ENCODE measurements around the gene CORO2A. TPM values are rescaled to one million over a fixed set of nuclear protein-coding genes. Genes with fewer than 3 reads are reported as not detected.

The CORO2A gene
- total and polyA plus RNA-seq, 2 of the 13 experiments (the other 11 are each of a cell fraction or from before 2014, with no cell fraction given), result 14.4 to 15.3 TPM

GRCh38 chr9:98142182-98142907 lies 50.1 kb downstream of the CORO2A start (continued):
- TF ChIP-seq CTCF (CRISPR knock-in tag; IDR thresholded peaks at IDR 0.05), result 0 out of 2 replicates have a peak, but pooled peaks have one; percentile 22
- TF ChIP-seq AGO2 (optimal IDR thresholded peaks at IDR 0.05; ENCODE audit: low read depth, low read length), result no peak
- no peak; the same call in 1 of the 2 replicates for TF ChIP-seq MYC (CRISPR knock-in tag; IDR thresholded peaks at IDR 0.05; ENCODE audit: borderline replicate concordance)
- no peak for TF ChIP-seq SP2 (CRISPR knock-in tag; IDR thresholded peaks at IDR 0.05)
- TF ChIP-seq ATF6 (CRISPR knock-in tag; conservative IDR thresholded peaks at IDR 0.05), result no peak
- no peak for TF ChIP-seq ATF4 (CRISPR knock-in tag; IDR thresholded peaks at IDR 0.05)
- no peak for TF ChIP-seq TRIM24 (CRISPR knock-in tag; IDR thresholded peaks at IDR 0.05)
- TF ChIP-seq WIZ (CRISPR knock-in tag; IDR thresholded peaks at IDR 0.05), result no peak
- TF ChIP-seq CENPT (CRISPR knock-in tag; IDR thresholded peaks at IDR 0.05; ENCODE audit: low read depth), result no peak
- TF ChIP-seq SRF (IDR thresholded peaks at IDR 0.05; ENCODE audit: low read depth, low read length), result no peak
- TF ChIP-seq ZNF639 (CRISPR knock-in tag; conservative IDR thresholded peaks at IDR 0.05), result no peak
- no peak for TF ChIP-seq CENPX (CRISPR knock-in tag; IDR thresholded peaks at IDR 0.05)
- TF ChIP-seq ZNF574 (CRISPR knock-in tag; IDR thresholded peaks at IDR 0.05), result peak; percentile 53
- TF ChIP-seq PAX8 (CRISPR knock-in tag; IDR thresholded peaks at IDR 0.05; ENCODE audit: borderline replicate concordance), result no peak
- no peak for TF ChIP-seq GATAD1 (CRISPR knock-in tag; IDR thresholded peaks at IDR 0.05)
- 0 out of 2 replicates have a peak, but pooled peaks have one; percentile 14 for TF ChIP-seq ZNF7 (CRISPR knock-in tag; IDR thresholded peaks at IDR 0.05)
- peak; percentile 78 for TF ChIP-seq HNF4A (CRISPR knock-in tag; IDR thresholded peaks at IDR 0.05)
- 0 out of 2 replicates have a peak, but pooled peaks have one; percentile 50 for TF ChIP-seq THAP11 (CRISPR knock-in tag; IDR thresholded peaks at IDR 0.05)
- TF ChIP-seq IRF1 (CRISPR knock-in tag; IDR thresholded peaks at IDR 0.05; ENCODE audit: low read depth), result no peak
- TF ChIP-seq ZNF253 (CRISPR knock-in tag; IDR thresholded peaks at IDR 0.05; ENCODE audit: borderline replicate concordance), result no peak

All from HepG2 (cell line).